Epithelial cell of proximal tubule (primary cell): ENCODE measurements around the gene TSPAN18. TPM values are rescaled to one million over a fixed set of nuclear protein-coding genes. Genes with fewer than 3 reads are reported as not detected.
A peak's percentile ranks its signal among the peaks of the same experiment; 100 is the strongest.

Experiments used
- DNase-seq: peaks from one replicate; pipeline ENCODE4 v3.0.0-alpha.2; 2011; ENCODE audit warnings: low read depth
- H3K4me3 ChIP-seq: 2 replicates; pipeline ENCODE4 v1.5.1; 2011; ENCODE audit warnings: low read depth, mild to moderate bottlenecking, low read length
- total RNA-seq: library from RNA; depleted of rRNA; stranded (reverse); fragments of >200 nt; gene quantifications from 2 replicates; pipeline ENCODE4 v1.2.3, GENCODE V29; 2015
- TF ChIP-seq, protein P1 (sequence below): conservative IDR thresholded peaks from 2 replicates; pipeline ENCODE4 v1.5.1; 2012; ENCODE audit warnings: low read depth, mild to moderate bottlenecking, low read length

The TSPAN18 gene
- total RNA-seq, 1 donor from 2014 or later: 1.6 TPM

DNA sequence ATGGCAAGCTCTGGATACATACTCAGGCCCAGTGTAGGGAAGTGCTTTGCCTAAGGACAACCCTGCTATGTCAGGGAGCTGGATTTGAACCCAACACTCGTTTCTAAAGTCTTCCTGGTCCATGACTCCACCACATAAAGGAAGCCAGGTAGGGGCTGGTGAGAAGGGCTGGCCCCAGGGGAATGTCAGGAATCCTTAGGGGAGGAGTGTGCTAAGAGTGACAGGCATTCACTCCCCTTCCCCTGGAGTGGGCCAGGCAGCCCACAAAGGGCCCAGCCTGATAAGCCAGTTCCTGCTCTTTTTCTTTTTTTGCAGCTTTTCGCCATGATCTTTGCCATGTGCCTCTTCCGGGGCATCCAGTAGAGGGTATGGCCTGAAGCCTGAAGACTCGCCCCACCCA is 202.1 kb downstream of the TSPAN18 start:
- no peak for DNase-seq
- no peak overlapping the region for H3K4me3 ChIP-seq
- TF ChIP-seq, protein P1, sequence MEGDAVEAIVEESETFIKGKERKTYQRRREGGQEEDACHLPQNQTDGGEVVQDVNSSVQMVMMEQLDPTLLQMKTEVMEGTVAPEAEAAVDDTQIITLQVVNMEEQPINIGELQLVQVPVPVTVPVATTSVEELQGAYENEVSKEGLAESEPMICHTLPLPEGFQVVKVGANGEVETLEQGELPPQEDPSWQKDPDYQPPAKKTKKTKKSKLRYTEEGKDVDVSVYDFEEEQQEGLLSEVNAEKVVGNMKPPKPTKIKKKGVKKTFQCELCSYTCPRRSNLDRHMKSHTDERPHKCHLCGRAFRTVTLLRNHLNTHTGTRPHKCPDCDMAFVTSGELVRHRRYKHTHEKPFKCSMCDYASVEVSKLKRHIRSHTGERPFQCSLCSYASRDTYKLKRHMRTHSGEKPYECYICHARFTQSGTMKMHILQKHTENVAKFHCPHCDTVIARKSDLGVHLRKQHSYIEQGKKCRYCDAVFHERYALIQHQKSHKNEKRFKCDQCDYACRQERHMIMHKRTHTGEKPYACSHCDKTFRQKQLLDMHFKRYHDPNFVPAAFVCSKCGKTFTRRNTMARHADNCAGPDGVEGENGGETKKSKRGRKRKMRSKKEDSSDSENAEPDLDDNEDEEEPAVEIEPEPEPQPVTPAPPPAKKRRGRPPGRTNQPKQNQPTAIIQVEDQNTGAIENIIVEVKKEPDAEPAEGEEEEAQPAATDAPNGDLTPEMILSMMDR: no peak

DNA sequence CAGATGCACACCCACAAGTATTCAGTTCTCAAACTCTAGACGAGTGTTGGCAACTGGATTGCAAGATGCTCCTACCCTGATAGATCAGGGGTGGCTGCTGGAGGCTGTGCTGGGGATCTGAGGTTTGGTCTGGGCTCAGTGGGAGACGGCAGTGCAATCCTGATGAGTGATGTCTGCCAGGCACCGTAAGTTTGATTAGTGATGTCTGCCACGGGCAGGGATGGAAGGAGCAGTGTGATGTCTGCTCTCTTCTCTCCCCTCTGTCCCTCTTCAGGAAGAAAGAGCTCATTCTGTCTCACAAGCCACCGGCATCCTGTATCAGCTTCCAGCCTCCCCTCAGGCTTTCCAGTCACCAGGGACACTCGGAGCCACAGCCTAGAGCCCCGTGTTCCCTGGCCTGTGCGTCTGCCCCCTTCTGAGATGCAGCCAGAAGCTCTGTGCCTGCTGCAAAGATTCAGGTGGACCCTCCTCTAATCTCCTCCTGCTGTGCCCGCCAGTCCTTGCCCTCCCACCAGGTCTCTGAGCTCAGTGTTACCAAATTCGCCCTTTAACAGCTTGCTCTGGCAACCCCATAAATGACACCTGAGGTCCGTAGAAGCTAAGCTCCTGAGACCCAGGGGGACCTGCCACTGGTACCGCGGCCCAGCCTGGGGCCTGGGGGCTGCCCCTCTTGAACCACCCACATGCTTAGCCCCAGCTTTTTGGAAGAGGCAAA is 204.0 kb downstream of the TSPAN18 start:
- TF ChIP-seq, protein P1: no peak
- DNase-seq: no peak
- H3K4me3 ChIP-seq: no peak overlapping the region

DNA sequence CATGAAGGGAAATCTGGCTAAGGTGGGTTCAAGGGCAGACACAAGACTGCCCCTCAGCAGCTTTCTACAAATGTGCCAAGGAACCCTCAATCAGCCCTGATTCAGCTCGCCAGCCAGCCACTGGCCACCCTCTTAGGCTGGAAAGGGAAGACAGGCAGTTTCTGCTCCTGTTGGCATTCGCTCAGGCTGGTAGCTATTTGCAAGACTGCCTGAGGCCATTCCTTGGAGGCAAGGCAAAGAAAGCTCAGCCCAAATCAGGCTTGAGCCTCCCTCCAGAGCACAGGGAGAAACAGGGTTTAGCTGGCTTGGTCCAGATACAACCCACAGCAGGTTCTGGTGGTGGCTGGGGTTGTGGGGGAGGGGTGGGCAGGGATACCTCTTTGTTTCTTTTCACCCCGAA is 204.7 kb downstream of the TSPAN18 start:
- no peak overlapping the region for H3K4me3 ChIP-seq
- DNase-seq: no peak
- TF ChIP-seq, protein P1: no peak

DNA sequence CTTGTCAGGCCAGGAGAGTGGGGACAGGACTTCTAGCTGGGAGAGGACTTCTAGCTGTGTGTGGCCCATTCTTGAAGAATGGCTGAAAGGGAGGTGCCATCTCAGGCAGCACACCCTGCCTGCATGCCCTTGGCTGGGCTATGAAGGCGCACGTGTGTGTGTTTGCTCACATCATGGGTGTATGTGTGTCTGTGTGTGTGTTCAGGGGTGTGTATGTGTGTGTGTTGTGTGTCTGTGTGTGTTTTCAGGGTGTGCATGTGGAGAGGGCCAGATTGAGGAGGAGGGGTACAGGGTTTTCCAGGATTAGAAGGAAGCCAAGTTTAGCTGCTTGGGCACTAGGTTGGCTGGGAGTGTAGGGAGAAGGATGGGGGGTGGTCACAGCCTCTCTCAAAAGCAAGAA is 207.3 kb downstream of the TSPAN18 start:
- TF ChIP-seq, protein P1: no peak
- no peak overlapping the region for H3K4me3 ChIP-seq
- no peak for DNase-seq

DNA sequence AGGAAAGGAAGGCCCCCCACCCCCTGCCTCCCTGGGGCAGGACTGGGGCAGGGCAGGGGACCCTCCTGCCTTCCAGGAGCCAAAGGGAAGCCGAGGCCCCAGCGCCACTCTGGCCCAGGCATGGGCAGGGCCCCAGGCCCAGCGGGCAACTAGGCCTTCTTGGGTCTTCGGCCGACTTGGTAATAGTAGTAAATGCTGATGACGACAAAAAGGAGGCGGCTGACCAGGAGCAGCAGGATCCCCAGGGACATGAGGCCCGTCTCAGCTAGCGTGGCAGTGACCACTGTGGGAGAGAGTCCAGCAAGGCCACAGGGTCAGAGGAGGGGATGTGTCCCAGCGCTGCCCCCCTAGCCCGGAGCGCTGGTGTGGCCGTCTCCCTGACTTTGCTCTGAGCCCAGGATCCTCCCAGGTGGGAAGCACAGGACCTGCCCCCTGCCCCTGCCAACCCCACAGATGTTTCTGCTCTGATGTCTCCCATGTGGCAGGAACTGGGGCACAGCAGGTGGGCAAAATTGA is 208.0 kb downstream of the TSPAN18 start:
- no peak overlapping the region for H3K4me3 ChIP-seq
- DNase-seq: no peak
- TF ChIP-seq, protein P1: no peak

DNA sequence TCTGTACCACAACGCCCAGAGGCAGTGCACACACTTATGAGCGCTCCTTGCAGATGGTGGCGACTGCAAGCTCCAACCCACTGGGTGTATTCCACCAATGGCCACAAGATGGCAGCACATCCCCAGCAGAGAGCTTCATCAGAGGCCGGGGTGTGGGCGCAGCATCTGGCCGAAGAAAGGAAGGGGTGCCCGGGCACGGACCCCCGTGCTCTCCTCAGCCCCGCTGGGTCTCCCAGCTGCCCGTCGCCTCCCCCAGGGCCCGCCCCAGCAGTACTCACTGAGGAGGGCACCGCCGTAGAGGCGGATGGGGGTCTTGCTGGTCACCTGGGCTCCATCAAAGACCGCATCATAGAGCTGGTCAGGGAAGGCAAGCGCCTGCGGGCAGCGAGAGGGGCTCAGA is 209.8 kb downstream of the TSPAN18 start:
- no peak overlapping the region for H3K4me3 ChIP-seq
- no peak for DNase-seq
- TF ChIP-seq, protein P1: peak; percentile 87
